ENCODE results near the gene TMEM18.
"Not testable (repeated sequence)": the region's sequence is repeated elsewhere in the genome, so short reads cannot be mapped to it uniquely, and the experiment has no call there.

TMEM18 gene

GRCh38 chr2:677056-677958, at the start of gene TMEM18:
TMEM18 (minus strand) TSS chr2:677406; CDS start chr2:677345, 61 bp downstream.
- peak; percentile 85 to 93 for DNase-seq (ENCODE audit: extremely low read depth in 1 of 2, low read depth in 1 of 2)

GRCh38 chr2:726169-726568, 49.0 kb upstream of the TMEM18 start:
- no peak for DNase-seq (ENCODE audit: extremely low read depth in 1 of 2, low read depth in 1 of 2)

GRCh38 chr2:725468-725867, 48.3 kb upstream of the TMEM18 start:
- DNase-seq (ENCODE audit: extremely low read depth in 1 of 2, low read depth in 1 of 2): no peak

DNA sequence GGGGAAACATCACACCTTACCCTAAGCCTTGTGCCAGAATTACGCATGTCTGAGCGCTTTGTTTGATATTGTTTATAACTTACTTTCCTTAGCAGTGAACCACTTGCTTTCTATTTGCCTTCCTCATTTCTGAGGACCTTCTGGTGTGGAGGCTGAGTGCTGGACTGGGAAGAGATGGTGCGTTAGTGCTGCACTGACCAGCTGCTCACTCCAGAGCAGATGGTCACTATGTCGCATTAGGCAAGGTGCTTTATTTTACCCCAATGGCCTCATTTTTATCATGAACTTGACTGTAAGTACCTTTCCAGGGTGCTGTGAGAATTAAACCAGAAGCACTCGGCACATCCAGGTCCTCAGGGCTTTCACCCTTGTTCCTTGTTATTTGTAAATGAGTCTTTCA, 46.6 kb upstream of the TMEM18 start:
- DNase-seq (ENCODE audit: extremely low read depth in 1 of 2, low read depth in 1 of 2): no peak

- no peak for DNase-seq (ENCODE audit: extremely low read depth in 1 of 2, low read depth in 1 of 2)
Measured at GRCh38 chr2:720842-721241, 43.6 kb upstream of the TMEM18 start.

DNA sequence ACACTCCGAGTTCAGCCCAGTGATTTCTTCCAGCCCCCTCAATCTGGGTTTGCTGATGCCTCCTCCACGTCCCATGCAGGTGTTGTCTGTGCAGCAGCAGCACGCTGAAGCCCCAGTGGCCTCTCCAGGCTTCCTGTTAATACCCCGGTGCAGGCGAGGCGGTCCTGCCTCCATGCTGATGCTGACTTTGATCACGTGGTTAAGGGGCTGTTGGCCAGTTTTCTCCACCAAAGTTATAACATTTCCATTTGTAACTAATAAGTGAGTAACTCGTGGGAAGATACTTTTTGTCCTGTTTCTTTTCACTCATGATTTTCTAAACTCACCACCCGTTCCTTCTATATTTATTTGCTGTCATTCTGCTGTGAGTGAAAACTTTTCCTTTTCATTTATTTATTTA, 42.5 kb upstream of the TMEM18 start:
- no peak for DNase-seq (ENCODE audit: extremely low read depth in 1 of 2, low read depth in 1 of 2)

DNA sequence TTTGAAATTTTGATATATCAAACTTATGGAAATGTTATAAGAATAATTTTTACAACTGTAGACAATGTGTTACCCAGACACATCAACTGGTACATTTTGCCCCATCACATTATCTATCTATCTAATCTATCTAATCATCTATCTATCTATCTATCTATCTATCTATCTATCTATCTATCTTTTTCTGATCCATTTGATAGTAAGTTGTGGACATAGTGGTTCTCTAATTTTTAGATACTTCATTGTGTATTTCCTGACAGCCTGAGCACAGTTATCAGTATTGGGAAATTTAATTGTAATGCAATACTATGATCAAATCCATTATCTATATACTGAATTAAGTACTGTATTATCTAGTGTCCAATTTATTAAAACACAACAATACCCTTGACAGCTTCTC, 42.0 kb upstream of the TMEM18 start:
- DNase-seq (ENCODE audit: extremely low read depth in 1 of 2, low read depth in 1 of 2): no peak

- DNase-seq (ENCODE audit: extremely low read depth in 1 of 2, low read depth in 1 of 2): no peak
Measured at GRCh38 chr2:717661-718060, 40.5 kb upstream of the TMEM18 start.

- DNase-seq (ENCODE audit: extremely low read depth in 1 of 2, low read depth in 1 of 2): no peak
Measured at GRCh38 chr2:715854-716560, 38.8 kb upstream of the TMEM18 start.

GRCh38 chr2:715038-715437, 37.8 kb upstream of the TMEM18 start:
- DNase-seq (ENCODE audit: extremely low read depth in 1 of 2, low read depth in 1 of 2): no peak

DNA sequence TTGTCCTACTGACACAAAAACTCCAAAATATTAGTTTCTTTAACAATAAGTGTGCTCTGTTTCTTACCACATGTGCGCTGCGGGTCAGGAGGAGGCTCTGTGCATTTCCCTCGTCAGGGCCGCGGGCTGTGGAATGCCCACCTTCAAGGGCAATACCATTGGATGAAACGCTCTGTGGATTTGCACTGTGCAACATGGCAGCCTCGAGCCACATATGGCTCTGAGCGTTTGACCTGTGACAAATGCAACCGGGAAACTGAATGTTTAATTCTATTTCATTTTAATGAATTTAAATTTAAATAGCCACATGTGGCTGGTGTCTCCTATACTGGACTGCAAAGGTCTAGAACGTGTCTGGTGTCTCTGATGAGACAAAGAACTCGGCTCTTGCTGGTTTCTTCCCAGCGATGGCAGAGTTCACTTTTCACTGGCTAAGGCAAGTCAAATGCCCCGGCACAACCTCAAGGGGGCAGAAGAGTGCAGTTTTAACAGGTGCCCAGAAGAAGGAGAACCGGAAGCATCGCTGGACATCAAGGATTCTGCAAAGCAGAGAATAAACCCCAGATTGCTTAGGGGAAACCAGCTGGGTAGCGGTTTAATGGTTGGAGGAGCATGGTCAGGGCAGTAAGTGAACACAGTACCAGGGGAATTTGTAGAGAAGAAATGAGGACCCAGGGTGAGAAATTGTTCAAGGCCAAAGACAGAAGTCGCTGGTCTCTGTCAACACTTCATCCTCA, 37.0 kb upstream of the TMEM18 start:
- DNase-seq (ENCODE audit: extremely low read depth in 1 of 2, low read depth in 1 of 2): peak in 1 of 2 donors; percentile 29

- no peak for DNase-seq (ENCODE audit: extremely low read depth in 1 of 2, low read depth in 1 of 2)
Measured at GRCh38 chr2:710867-711665, 33.9 kb upstream of the TMEM18 start.

DNA sequence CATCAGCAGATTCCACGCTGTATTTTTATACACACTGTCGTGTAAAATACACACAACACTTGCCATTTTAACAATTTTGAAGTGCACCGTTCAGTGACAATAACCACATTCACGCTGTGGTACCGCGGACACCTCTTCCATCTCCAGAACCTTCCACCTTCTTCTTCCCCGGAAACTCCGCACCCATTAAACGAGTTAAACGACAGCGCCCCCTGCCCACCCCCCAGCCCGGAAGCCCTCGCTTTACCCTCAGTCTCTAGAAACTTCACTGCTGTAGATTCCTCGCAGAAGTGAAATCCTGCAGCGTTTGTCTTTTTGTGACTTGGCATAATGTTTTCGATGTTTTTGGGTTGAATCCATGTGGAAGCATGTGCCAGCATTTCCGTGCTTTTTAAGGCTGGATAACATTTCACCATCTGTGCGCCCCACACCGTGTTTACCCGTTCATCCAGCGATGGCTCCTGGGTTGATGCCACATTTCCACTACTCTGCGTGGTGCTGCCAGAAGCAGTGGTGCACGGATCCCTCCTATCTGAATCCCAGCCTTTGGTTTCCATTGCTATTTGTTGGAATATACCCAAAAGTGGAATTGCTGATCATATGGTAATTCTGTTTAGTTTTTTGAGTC, 32.0 kb upstream of the TMEM18 start:
- no peak for DNase-seq (ENCODE audit: extremely low read depth in 1 of 2, low read depth in 1 of 2)

DNA sequence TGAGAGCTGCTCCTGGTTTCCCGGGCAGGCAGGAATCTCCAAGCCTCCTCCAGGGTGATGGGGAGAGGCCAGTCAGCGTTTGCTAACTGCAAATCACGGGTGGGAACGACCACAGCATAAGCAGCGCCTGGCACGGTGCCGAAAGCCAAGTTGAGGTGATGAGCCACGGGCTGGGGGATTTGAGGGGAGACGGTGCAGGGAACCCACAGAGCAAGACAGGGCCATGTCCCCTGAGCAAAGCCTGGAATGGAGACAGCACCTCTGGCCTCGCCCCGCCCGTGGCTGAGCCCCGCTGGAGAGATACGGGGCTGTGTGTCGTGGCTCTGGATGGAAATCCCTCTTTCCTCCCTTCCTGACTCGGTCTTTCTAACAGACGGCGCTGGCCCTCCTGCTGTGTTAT, 31.5 kb upstream of the TMEM18 start:
- DNase-seq (ENCODE audit: extremely low read depth in 1 of 2, low read depth in 1 of 2): no peak

DNA sequence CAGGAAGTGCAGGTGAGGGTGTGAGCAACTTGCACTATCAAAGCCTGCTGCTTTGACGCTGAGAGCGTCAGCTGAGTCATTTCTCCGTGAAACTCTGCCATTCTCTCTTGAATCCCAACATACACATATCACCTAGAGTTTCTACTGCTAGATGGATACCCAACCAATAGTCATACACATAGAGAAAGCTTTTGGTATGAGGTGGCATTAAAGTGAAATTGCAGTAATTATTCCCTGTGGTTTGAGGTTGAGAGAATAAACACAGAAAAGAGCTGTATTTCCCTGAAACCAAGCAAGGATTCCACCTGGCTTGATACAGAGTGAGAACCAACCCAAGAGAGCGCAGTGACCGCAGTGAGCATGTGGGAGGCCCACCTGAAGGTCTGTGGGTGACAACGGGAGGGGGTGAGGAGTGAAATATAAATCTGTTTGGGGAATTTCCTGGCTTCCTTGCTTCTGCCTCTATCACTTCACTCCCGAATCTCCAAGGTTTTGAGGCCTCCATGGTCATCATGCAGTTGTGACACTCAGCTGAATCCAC, 28.8 kb upstream of the TMEM18 start:
- no peak for DNase-seq (ENCODE audit: extremely low read depth in 1 of 2, low read depth in 1 of 2)

GRCh38 chr2:702765-703164, 25.6 kb upstream of the TMEM18 start:
- not testable (repeated sequence) for DNase-seq (ENCODE audit: extremely low read depth in 1 of 2, low read depth in 1 of 2)

DNA sequence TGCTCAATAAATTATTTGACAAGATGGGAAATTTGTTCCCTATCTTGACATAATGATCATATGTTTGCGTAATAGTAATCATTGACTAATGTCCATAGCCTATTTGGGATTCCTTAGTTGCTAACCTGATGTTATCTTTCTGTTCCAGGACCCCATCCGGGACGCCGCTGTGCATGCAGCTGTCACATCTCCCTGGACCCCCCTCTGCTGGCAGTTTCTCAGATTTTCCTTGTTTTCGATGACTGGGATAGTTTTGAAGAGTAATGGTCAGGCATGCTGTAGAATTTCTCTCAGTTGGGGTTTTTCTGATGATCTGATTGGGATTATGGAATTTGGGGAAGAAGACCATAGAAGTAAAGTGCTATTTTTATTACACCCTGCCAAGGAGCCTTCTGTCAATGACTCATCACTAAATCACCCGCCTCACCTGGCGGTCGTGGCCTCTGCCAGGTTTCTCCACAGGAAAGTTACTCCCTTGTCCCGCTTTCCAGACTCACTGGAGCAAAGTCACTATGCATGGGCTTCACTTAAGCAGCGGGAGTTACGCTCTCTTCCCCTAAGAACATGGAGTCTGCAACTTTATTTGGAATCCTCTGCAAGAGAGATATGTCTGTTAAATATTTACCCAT, 19.9 kb upstream of the TMEM18 start:
- DNase-seq (ENCODE audit: extremely low read depth in 1 of 2, low read depth in 1 of 2): no peak

- DNase-seq (ENCODE audit: extremely low read depth in 1 of 2, low read depth in 1 of 2): no peak
Measured at GRCh38 chr2:696463-696862, 19.3 kb upstream of the TMEM18 start.

DNA sequence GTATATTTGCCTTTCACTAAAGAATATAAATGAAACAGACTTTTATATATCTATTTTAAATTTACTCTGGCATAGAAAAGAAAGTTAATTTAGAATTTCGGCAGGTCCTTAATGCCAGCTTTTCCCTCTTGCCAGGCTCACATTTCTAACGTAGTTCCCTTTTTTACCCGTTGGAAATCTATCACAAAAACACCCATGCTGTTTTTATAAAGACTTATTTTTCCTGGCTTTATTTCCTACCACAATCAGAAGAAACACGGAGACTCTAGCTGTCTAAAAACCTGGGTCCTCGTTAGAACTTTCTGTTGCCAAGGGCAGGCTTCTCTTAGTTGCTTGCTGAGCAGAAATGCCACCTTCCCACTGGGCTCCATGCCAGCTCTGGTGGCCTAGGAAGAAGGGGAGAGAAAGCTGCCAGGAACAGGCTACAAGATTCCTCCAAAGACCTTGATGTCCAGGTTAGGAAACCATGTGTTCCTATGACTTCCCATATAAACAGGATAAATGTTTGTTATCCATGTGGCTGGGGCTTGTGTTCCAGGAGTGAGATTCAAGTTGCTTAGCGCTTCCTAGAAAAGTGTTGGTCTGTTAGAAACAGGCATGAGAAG, 17.8 kb upstream of the TMEM18 start:
- DNase-seq (ENCODE audit: extremely low read depth in 1 of 2, low read depth in 1 of 2): no peak

Measured in stimulated activated CD8-positive, alpha-beta memory T cell treated with anti-CD3 and anti-CD28 coated beads, Interleukin-7, amount 100 ng/mL, for 48 hours (primary cell).